Measurements from ENCODE around the gene CLCNKB. TPM values are rescaled to one million over a fixed set of nuclear protein-coding genes. Genes with fewer than 3 reads are reported as not detected.

The CLCNKB gene
- total RNA-seq, 1 donor = 0.36 TPM

GRCh38 chr1:16095447-16095846, 51.9 kb downstream of the CLCNKB start:
- H3K4me2 ChIP-seq (ENCODE audit: insufficient read depth, low read length) = no peak overlapping the region

GRCh38 chr1:16099412-16099811, 55.8 kb downstream of the CLCNKB start:
- Histone ChIP-seq H4K20me1 (ENCODE audit: insufficient read depth, low read length) (no peaks in the 10 kb centered on the region), H3K4me3 (ENCODE audit: insufficient read depth, low read length) (no peak overlapping the region), H3K4me2 (ENCODE audit: insufficient read depth, low read length) (no peak overlapping the region), H2AFZ (ENCODE audit: low read length) (no peak overlapping the region), H3K36me3 (ENCODE audit: insufficient read depth, low read length) (no peaks in the 10 kb centered on the region), H3K27ac (ENCODE audit: low read depth, low read length) (no peak overlapping the region), H3K79me2 (ENCODE audit: insufficient read depth, low read length) (no peaks in the 10 kb centered on the region), H3K27me3 (ENCODE audit: insufficient read depth, low read length) (peaks cover 2% of the 10 kb centered on the region), H3K4me1 (ENCODE audit: insufficient read depth, low read length) (no peaks in the 10 kb centered on the region), H3K9me3 (ENCODE audit: low read depth, low read length) (no peaks in the 10 kb centered on the region)
- TF ChIP-seq CTCF (IDR thresholded peaks at IDR 0.05; ENCODE audit: extremely low read depth, low read depth, low read length) = no peak
- DNase-seq (ENCODE audit: insufficient read length, low spot score, missing footprints) = no peak

More at GRCh38 chr1:16095447-16095846, 51.9 kb downstream of the CLCNKB start:
- Histone ChIP-seq H3K79me2 (ENCODE audit: insufficient read depth, low read length) (no peaks in the 10 kb centered on the region), H3K4me3 (ENCODE audit: insufficient read depth, low read length) (no peak overlapping the region), H3K4me1 (ENCODE audit: insufficient read depth, low read length) (no peaks in the 10 kb centered on the region), H3K27ac (ENCODE audit: low read depth, low read length) (no peak overlapping the region), H4K20me1 (ENCODE audit: insufficient read depth, low read length) (no peaks in the 10 kb centered on the region), H3K36me3 (ENCODE audit: insufficient read depth, low read length) (no peaks in the 10 kb centered on the region), H3K27me3 (ENCODE audit: insufficient read depth, low read length) (peaks cover 2% of the 10 kb centered on the region), H2AFZ (ENCODE audit: low read length) (no peak overlapping the region), H3K9me3 (ENCODE audit: low read depth, low read length) (no peaks in the 10 kb centered on the region)
- DNase-seq (ENCODE audit: insufficient read length, low spot score, missing footprints) = peak; percentile 29
- no peak for TF ChIP-seq CTCF (IDR thresholded peaks at IDR 0.05; ENCODE audit: extremely low read depth, low read depth, low read length)

- Histone ChIP-seq H3K36me3 (ENCODE audit: insufficient read depth, low read length) (no peaks in the 10 kb centered on the region), H3K4me3 (ENCODE audit: insufficient read depth, low read length) (no peak overlapping the region), H2AFZ (ENCODE audit: low read length) (no peak overlapping the region), H3K4me1 (ENCODE audit: insufficient read depth, low read length) (no peaks in the 10 kb centered on the region), H3K79me2 (ENCODE audit: insufficient read depth, low read length) (no peaks in the 10 kb centered on the region), H3K9me3 (ENCODE audit: low read depth, low read length) (no peaks in the 10 kb centered on the region), H4K20me1 (ENCODE audit: insufficient read depth, low read length) (no peaks in the 10 kb centered on the region), H3K27ac (ENCODE audit: low read depth, low read length) (no peak overlapping the region), H3K27me3 (ENCODE audit: insufficient read depth, low read length) (no peaks in the 10 kb centered on the region), H3K4me2 (ENCODE audit: insufficient read depth, low read length) (no peak overlapping the region)
- DNase-seq (ENCODE audit: insufficient read length, low spot score, missing footprints) = peak; percentile 27
- no peak for TF ChIP-seq CTCF (IDR thresholded peaks at IDR 0.05; ENCODE audit: extremely low read depth, low read depth, low read length)
Measured at GRCh38 chr1:16101623-16102022, 58.0 kb downstream of the CLCNKB start.

Other genes with a start within 250 kb of the CLCNKB start
- 1.1 and 1.5 TPM in 2 replicates for gene UQCRHL, start 236.1 kb upstream of the CLCNKB start, total RNA-seq
- 21.0 and 24.8 TPM in 2 replicates for gene SPEN, start 196.1 kb upstream of the CLCNKB start, total RNA-seq
- 25.0 and 29.7 TPM in 2 replicates for gene ZBTB17, start 67.7 kb upstream of the CLCNKB start, total RNA-seq
- not detected in 2 replicates for gene SRARP, start 39.5 kb upstream of the CLCNKB start, total RNA-seq
- gene HSPB7, start 25.7 kb upstream of the CLCNKB start, total RNA-seq = 4.1 and 6.9 TPM in 2 replicates
- not detected in 2 replicates for gene CLCNKA, start 21.7 kb upstream of the CLCNKB start, total RNA-seq
- 0.36 TPM in 1 of 2 replicates, not detected in the other for gene FAM131C, start 29.9 kb downstream of the CLCNKB start, total RNA-seq
- gene EPHA2, start 112.3 kb downstream of the CLCNKB start, total RNA-seq = 13.3 and 21.0 TPM in 2 replicates
- gene ARHGEF19, start 168.9 kb downstream of the CLCNKB start, total RNA-seq = 5.9 and 6.5 TPM in 2 replicates
- gene CPLANE2, start 193.4 kb downstream of the CLCNKB start, total RNA-seq = 9.4 and 14.1 TPM in 2 replicates

Data from osteoblast (primary cell).